SKM-1 (cell line): Measurements from ENCODE around the gene ERN2.
"Not testable (repeated sequence)": the region's sequence is repeated elsewhere in the genome, so short reads cannot be mapped to it uniquely, and the experiment has no call there.

ENCODE experiments used
- DNase-seq: peaks from one replicate; lab custom pipeline; 2025; ENCODE audit not compliant: unreplicated experiment; lab: John Stamatoyannopoulos, UW

Gene ERN2

DNA sequence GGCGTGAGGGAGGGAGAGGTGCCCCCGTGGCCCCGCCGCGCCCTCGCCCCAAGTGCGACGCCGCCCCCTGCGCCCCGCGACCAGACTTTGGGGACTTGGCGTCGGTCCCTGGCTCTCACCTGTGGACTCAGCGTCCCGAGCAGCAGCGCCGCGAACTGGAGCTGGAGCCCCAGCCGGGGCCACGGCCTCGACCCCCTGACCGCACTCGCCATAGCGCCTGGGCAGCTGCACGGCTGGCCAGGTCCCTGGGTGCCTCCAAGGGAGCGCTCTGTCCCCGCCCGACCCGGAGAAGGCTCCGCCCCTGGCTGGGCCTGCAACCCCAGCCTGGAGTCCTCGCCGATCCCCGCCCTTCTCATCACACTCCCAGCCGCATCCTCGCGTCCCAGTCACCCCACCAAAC lies at the start of gene ERN2:
Gene ERN2, minus strand, starts transcription at position 247 of the 400 bp plus-strand sequence. Its CDS starts 35 bp downstream, at position 212.
- DNase-seq, result no peak

DNA sequence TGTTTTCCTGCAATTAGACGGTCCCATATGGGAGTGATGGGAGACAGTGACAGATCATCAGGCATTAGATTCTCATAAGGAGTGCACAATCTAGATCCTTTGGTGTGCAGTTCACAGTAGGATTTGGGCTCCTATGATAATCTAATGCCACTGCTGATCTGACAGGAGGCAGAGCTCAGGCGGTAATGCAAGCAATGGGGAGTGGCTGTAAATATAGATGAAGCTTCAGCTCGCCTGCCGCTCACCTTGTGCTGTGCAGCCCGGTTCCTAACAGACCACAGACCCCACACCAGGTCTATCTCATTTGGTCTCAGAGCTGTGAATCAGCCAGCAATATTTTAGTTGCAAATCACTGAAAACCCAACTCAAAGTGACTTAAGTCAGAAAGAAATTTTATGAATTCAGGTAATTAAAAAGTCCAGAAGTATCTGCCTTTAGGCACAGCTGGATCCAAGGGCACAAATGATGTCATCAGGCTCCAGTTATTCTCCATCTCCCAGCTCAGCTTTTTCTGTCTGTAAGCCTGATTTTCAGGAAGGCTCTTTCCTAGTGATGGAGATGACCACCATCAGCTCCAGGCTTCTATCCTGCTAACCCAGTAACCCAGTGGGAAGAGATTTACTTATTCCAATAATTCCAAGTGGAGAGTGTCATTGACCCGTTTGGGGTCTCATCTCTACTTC lies 45.1 kb upstream of the ERN2 start:
- DNase-seq, result no peak

DNA sequence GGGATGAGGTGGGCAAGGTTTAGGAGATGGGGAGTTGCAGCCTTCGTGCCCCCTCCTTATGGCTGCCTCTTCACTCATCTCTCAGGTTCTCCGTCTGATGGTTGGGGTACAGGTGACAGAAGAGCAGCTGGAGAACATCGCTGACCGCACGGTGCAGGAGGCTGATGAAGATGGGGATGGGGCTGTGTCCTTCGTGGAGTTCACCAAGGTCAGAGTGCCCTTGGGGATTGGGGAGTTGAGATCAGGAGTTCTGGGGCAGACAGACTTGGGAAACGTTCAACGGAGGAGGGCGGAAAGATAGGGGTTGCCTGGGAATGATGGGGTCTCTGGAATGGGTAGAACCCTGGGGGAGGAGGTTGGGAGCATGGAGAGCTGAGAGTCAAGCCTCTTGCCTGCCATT lies 44.1 kb upstream of the ERN2 start:
- no peak for DNase-seq

DNA sequence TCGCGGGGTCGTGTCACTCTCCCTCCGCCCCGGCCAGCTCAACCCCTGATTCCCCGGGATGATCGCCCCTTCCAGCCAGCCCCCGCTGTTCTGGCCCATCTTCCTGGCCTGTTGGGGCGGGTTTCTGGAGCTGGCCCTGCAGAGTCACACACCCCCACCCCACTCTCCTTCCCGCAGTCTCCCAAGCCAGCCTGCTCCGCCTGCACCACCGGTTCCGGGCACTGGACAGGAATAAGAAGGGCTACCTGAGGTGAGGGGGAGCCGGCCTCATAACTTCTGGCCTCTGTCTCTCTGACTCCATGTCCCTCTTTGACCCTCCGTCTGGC lies 42.4 kb upstream of the ERN2 start:
- no peak for DNase-seq

- DNase-seq, result no peak
These were observed 41.8 kb upstream of the ERN2 start, which contains the start of gene CHP2 for GRCh38 chr16:23754594-23755483. CHP2 (plus strand) TSS chr16:23755026; CDS start chr16:23755050, 24 bp downstream.

DNA sequence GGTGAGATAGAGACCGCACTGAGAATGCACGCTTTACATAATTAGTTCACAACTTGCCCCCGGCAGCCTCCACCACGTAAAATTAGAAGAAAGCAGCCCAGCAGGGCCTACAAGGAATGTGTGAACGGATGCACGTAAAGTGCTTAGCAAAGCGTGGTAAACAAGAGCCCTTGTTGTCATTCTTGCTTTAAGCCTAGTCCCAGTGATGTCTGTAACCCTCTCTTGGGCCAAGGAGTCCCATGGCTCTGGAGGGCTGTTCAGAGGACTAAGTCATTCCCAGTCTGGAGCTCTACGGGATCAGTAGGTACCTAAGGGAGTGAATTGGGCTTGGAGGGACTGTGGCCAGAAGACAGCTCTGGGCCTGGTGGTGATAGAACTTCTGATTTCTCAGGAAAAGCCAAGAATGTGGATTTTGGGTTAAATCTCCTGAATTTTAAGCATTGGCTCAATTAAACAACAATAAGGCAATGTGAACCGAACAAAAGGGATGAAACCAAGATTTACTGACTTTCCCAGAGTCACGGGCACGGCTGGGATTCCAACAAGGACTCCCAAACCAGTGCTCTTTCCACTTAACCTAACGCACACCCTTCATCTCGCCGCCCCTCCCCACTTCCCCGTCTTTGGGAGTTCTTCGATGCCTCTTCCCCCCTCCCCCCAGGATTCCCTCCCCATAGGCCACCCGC lies 41.0 kb upstream of the ERN2 start:
- no peak for DNase-seq

DNA sequence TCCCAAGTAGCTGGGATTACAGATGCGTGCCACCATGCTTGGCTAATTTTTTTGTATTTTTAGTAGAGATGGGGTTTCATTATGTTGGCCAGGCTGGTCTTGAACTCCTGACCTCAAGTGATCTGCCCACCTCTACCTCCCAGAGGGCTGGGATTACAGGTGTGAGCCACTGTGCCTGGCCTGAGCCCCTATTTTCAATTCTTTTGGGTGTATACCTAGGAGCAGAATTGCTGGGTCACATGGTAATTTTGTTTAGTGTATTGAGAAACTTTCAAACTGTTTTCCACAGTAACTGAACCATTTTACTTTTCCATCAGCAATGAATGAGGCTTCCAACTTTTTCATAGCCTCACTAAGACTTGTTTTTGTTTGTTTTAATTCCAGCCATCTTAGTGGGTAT lies 38.0 kb upstream of the ERN2 start:
- not testable (repeated sequence) for DNase-seq

DNA sequence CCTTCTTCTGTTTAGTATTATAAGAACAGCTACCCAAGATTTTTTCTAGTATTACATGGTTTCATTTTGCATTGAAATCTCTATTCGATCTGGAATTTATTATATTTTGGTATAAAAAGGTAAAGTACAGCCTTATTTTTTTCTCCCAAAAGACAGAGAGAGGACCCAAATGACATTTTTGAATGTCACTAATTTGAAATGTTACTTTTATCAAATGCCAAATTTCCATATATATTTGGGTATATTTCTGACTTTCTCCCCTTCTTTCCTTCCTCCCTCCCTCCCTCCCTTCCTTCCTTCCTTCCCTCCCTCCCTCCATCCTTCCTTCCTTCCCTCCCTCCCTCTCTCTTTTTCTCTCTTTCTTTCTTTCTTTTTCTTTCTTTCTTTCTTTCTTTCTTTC lies 35.6 kb upstream of the ERN2 start:
- no peak for DNase-seq

GRCh38 chr16:23745263-23745662 lies 32.2 kb upstream of the ERN2 start:
- no peak for DNase-seq

GRCh38 chr16:23742766-23743165 lies 29.7 kb upstream of the ERN2 start:
- no peak for DNase-seq

DNA sequence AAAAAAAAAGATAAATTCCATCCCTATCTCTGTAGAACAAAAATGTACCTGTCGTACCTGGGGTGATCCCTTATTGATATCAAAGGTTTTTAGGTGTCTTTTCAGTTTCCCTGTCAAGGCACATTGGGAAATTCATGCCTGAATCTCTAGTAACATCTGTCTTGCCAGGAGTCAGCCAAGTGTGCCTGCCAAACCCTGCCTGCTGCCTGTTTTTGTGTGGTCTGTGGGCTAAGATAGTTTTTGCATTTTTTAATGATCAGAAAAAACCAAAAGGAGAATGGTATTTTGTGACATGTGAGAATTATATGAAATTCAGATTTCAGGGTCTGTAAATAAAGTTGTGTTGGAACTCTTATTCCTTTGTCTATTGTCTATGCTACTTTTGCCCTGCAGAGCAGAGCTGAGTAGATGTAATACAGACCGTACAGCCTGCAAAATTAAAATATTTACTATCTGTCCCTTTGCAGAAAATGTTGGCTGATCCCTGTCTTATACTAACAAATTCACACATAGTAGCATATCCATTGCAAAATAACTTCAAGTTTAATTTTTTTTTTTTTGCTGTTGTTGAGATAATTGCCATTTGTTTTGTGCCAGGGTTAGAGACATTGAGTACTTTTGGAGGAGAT lies 28.8 kb upstream of the ERN2 start:
- no peak for DNase-seq

DNA sequence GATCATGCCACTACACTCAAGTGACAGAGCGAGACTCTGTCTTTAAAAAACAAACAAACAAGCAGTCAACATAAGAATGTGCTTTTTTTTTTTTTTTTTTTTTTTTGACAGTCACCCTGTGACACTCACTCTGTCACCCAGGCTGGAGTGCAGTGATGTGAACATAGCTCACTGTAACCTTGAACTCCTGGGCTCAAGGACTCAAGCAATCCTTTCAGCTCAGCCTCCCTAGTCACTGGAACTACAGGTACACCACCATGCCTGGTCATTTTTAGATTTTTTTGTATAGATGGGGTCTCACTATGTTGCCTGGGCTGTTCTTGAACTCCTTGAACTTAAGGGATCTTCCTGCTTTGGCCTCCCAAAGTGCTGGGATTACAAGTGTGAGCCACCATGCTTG lies 26.5 kb upstream of the ERN2 start:
- no peak for DNase-seq

- DNase-seq, result not testable (repeated sequence)
These were observed 24.5 kb upstream of the ERN2 start for GRCh38 chr16:23737423-23738028.

DNA sequence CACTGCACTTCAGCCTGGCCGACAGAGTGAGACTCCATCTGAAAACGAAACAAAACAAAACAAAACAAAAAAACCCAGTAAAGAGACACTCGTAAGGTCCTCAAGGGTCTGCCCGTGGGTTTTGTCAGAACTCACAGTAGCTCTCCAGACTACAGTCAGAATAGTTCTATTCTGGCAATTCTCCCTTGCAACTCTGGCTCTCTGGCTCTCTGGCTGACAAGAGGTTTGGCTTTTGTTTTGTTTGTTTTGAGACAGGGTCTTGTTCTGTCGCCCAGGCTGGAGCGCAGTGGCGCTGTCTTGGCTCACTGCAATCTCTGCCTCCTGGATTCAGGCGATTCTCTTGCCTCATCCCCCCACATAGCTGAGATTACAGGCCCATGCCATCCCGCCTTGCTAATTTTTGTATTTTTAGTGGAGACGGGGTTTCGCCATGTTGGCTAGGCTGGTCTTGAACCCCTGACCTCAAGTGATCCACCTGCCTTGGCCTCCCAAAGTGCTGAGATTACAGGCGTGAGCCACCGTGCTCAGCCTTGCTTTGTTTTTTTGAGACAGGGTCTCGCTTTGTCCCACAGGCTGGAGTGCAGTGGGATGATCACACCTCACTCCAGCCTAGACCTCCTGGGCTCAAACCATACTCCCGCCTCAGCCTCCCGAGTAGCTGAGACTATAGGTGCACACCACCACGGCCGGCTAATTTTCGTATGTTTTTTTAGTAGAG lies 21.3 kb upstream of the ERN2 start:
- DNase-seq, result no peak

- no peak for DNase-seq
These were observed 16.7 kb upstream of the ERN2 start for GRCh38 chr16:23729503-23730424.

- DNase-seq, result no peak
These were observed 15.1 kb upstream of the ERN2 start for GRCh38 chr16:23728112-23728477.

DNA sequence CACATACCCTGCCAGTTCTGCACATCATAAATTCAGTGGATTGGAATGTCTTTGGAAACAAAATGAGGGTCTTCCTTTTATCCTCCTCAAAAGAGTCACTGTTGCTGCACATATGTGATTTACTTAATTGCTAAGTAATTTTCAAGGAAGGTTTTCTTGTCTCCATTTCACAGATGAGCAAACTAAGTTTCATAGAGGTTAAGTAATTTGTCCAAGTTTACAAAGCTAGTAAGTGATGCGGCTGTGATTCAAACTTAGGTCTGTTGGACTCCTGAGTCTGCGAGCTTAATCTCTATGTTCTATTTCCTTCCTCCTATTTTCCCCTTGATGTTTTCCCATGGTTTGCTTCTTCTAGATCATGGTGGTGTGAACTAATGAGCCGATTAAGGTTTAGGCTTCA lies 13.7 kb upstream of the ERN2 start:
- no peak for DNase-seq

DNA sequence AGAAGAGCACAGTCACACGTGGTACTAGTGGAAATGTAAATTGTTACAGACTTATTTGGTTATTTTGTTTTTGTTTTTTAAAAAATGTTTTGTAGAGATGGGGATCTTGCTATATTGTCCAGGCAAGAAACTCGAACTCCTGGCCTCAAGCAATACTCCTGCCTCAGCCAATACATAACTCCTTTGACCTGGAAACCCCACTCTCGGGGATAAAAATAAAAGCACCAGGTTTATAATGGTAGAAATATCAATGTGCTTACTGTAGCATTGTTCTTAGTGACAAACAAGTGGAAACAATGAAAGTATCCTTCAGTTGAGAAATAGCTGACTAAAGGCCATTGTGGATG lies 11.7 kb upstream of the ERN2 start:
- DNase-seq, result no peak

GRCh38 chr16:23724096-23724784 lies 11.2 kb upstream of the ERN2 start:
- no peak for DNase-seq
